ENCODE measurements around the gene TAC3.

GRCh38 chr12:57044889-57045288 is 28.6 kb upstream of the TAC3 start:
- TF ChIP-seq CTCF (IDR thresholded peaks at IDR 0.05; ENCODE audit: extremely low read depth in 1 of 2, insufficient read depth in 1 of 2, low read depth in 1 of 2, low read length in 2 of 2) (no peak), EZH2 (IDR thresholded peaks at IDR 0.05; ENCODE audit: borderline replicate concordance, low read depth, low read length, severe bottlenecking) (no peak), POLR2AphosphoS5 (IDR thresholded peaks at IDR 0.05; ENCODE audit: insufficient read depth, low read depth, low read length) (no peak)

Measured in endothelial cell of umbilical vein (primary cell).